ENCODE measurements around the gene NLN.
"Not testable (repeated sequence)": the region's sequence is repeated elsewhere in the genome, so short reads cannot be mapped to it uniquely, and the experiment has no call there.

The NLN gene

DNA sequence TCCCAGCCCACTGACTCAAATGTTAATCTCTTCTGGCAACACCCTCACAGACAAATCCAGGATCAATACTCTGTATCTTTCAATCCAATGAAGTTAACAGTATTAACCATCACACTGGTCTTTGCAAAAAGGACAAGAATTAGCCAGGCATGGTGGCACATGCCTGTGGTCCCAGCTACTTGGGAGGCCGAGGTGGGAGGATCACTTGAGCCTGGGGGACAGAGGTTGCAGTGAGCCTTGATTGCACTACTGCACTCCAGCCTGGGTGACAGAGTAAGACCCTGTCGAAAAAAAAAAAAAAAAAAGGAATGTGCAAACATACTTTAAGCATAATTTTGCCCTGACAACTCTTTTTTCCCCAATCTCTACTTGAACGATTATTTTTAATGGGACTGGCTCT is 146.5 kb downstream of the NLN start:
- DNase-seq (ENCODE audit: low read depth in 4 of 4, low spot score in 1 of 4), result no peak

GRCh38 chr5:65871182-65871581 is 149.2 kb downstream of the NLN start:
- DNase-seq (ENCODE audit: low read depth in 4 of 4, low spot score in 1 of 4), result no peak

DNA sequence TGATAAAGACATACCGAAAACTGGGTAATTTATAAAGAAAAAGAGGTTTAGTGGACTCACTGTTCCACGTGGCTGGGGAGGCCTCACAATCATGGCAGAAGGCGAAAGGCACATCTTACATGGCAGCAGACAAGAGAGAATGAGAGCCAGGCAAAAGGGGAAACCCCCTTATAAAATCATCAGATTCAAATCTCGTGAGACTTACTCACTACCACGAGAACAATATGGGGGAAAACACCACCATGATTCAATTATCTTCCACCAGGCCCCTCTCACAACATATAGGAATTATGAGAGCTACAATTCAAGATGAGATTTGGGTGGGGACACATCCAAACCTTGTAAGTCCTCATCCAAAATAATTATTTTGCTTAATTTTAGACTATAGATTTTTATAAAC is 149.8 kb downstream of the NLN start:
- DNase-seq (ENCODE audit: low read depth in 4 of 4, low spot score in 1 of 4), result not testable (repeated sequence)

DNA sequence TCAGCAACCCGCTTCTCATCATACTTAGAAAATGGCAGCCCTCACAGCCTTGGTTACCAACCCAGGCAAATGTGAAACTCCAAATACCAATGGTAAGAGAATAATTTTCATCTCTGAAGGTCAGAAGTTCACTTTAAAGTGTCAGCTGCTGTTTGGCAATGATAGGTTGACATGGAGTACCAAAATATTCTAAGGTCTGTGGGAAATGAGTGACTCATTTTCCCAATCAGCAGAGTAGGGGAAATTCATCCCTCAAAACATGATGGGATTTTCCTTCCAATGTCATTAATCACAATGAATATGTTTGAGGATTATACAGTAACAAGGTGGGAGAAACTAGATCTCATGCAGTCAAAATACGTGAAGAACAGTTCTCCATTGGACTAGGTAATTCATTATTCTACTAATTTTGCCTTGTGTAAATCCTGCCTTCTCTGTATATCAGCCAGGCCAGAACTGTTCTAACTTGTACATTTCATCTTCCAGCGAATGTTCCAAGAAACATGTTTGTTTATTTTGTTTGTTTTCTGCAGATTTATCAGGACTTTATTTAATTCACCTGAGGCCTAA is 151.3 kb downstream of the NLN start:
- no peak for DNase-seq (ENCODE audit: low read depth in 4 of 4, low spot score in 1 of 4)

DNA sequence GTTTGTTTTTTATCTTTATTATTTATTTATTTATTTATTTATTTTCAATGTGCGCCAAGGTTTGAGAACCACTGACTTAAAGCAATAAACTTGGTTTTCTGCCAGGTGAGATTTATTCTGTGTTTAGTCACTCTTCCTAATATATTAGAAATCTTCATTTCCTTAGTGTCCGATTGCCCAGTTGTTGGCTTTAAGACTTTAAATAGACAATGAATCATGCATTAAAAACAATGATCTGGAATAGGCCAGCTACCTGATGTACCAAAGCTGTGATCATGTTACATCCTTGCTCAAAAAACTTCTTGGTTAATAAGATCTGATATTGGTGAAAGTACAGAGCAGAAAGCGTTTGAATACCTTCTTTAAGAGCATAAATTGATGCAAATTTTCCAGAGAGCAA is 152.2 kb downstream of the NLN start:
- DNase-seq (ENCODE audit: low read depth in 4 of 4, low spot score in 1 of 4), result no peak

DNA sequence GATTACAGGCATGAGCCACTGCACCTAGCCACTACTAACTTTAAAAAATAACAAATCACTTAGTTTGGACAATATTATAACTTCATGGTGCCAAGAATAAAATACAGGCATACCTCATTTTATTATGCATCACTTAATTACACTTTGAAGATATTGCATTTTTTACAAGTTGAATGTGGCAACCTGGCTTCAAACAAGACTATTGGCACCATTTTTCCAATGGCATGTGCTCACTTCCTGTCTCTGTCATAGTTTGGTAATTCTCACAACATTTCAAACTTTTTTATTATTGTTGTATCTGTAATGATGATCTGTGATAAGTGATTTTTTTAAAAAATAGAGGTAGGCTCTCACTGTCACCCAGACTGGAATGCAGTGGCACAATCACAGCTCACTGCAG is 154.5 kb downstream of the NLN start:
- no peak for DNase-seq (ENCODE audit: low read depth in 4 of 4, low spot score in 1 of 4)

DNA sequence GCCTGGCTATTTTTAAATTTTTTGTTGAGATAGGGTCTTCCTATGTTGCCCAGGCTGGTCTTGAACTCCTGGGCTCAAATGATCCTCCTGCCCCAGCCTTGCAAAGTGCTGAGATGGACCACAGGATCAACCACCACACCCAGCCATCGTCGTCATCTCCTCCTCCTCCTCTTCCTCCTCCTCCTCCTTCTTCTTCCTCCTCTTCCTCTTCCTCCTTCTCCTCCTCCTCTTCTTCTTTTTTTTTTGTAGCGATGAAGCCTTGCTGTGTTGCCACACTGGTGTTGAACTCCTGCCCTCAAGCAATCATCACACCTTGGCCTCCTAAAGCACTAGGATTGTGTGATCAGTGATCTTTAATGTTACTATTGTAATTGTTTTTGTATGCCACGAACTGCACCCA is 155.0 kb downstream of the NLN start:
- no peak for DNase-seq (ENCODE audit: low read depth in 4 of 4, low spot score in 1 of 4)
